SU-DHL-6 (cell line): Measurements from ENCODE around the gene UTP11.

Source experiments
- CTCF ChIP-seq: fragments of 200-600 bp; sonication (generic); IDR thresholded peaks from one replicate; pipeline ENCODE4 v1.5.1; 2017; ENCODE audit warnings: antibody characterized with exemption, mild to moderate bottlenecking, low read length, moderate library complexity; ENCODE audit not compliant: insufficient read depth, poor library complexity, severe bottlenecking
- EZH2phosphoT487 ChIP-seq: fragments of 200-600 bp; sonication (generic), shearing (Covaris generic); conservative IDR thresholded peaks from 2 replicates; pipeline ENCODE4 v1.6.1; 2018; ENCODE audit warnings: mild to moderate bottlenecking, antibody characterized with exemption, low read length, moderate library complexity, mixed read lengths

- TF ChIP-seq CTCF: no peak
- TF ChIP-seq EZH2phosphoT487: no peak
Measured at GRCh38 chr1:38045401-38046332, 33.1 kb downstream of the UTP11 start.
